Activated T-cell treated with anti-CD3 and anti-CD28 coated beads, Interleukin-2, amount 50 U/mL, for 72 hours (primary cell): ENCODE measurements around the gene EFR3B. TPM values are rescaled to one million over a fixed set of nuclear protein-coding genes. Genes with fewer than 3 reads are reported as not detected.
"Not testable (repeated sequence)": the region's sequence is repeated elsewhere in the genome, so short reads cannot be mapped to it uniquely, and the experiment has no call there.

Source experiments
- ATAC-seq, 2 donors: fragments of 150-1000 bp; cut with Tn5 transposase; replicated peaks in 1 of 2; 2 replicates each; pipeline ENCODE4 v1.10.0; 2021; ENCODE audit warnings: moderate library complexity in 2 of 2, mild to moderate bottlenecking in 1 of 2
- DNase-seq, 2 donors: peaks; one replicate each; pipeline ENCODE4 v3.0.0; 2021 to 2022; ENCODE audit warnings: mixed read lengths in 1 of 2
- H3K27ac Mint-ChIP-seq: one replicate; pipeline ENCODE4 v1.8.0; 2022; ENCODE audit warnings: mild to moderate bottlenecking, moderate library complexity, mixed read lengths
- H3K27me3 Mint-ChIP-seq: one replicate; pipeline ENCODE4 v1.8.0; 2022; ENCODE audit warnings: low read depth, mixed read lengths
- H3K36me3 Mint-ChIP-seq, 2 donors: one replicate each; pipeline ENCODE4 v1.8.0; 2022; ENCODE audit warnings: mixed read lengths in 2 of 2, mild to moderate bottlenecking in 1 of 2; ENCODE audit not compliant: insufficient read depth in 2 of 2
- H3K4me1 Mint-ChIP-seq: one replicate; pipeline ENCODE4 v1.8.0; 2022; ENCODE audit warnings: low read depth, mixed read lengths
- H3K4me3 Mint-ChIP-seq, 2 donors: one replicate each; pipeline ENCODE4 v1.8.0; 2022; ENCODE audit warnings: mild to moderate bottlenecking in 2 of 2, mixed read lengths in 2 of 2, moderate library complexity in 2 of 2
- H3K9me3 Mint-ChIP-seq, 2 donors: one replicate each; pipeline ENCODE4 v1.8.0; 2022; ENCODE audit warnings: mixed read lengths in 2 of 2
- total RNA-seq, 2 donors: library from RNA; stranded (reverse); gene quantifications; one replicate each; pipeline ENCODE4 v1.2.3, GENCODE V29; 2022

The EFR3B gene
- total RNA-seq, 2 donors from 2014 or later = 0.60 to 0.93 TPM

DNA sequence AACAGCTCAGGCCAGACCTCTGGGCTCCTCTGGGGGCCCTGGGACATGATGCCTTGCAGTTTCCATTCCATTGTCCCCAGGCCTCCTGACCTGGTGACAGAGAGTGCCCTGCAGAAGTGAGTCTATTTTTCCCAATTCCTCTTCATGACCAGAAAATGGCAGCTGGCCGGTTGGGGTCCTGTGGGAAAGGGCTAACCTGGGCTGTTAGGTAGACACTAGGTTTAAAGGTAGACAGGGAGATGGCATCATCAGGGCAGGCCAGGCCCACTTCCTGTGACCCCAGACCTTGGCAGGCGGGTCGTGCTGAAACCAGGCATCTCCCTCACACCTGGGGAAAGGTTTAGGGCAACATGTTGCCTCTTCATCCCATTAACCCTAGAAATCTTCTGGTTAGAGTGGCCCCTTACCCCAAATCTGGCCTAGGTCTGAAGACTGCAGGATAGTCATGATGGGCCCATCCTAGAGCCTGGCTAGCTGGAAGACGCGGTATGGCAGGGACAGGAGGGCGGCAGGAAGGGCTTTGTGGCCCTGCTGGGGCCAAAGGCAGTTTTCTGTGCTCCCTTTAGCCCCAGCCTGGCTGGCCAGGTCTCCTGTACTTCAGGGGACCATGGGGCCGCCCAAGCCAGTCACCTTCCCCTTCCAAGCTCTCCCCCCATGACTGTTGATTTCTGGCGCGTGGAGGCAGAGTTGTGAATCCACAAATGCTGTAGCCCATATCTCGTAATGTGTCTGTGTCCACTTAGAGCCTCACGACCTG, 116.4 kb downstream of the EFR3B start:
- no peaks in the 10 kb centered on the region for H3K9me3 Mint-ChIP-seq
- no peaks in the 10 kb centered on the region for H3K27me3 Mint-ChIP-seq
- no peak overlapping the region for H3K27ac Mint-ChIP-seq
- DNase-seq (no peak), ATAC-seq (no peak)
- H3K4me1 Mint-ChIP-seq = peaks cover 15% of the 10 kb centered on the region
- H3K4me3 Mint-ChIP-seq = no peak overlapping the region
- H3K36me3 Mint-ChIP-seq = peaks cover 2 to 4% of the 10 kb centered on the region in 2 donors

DNA sequence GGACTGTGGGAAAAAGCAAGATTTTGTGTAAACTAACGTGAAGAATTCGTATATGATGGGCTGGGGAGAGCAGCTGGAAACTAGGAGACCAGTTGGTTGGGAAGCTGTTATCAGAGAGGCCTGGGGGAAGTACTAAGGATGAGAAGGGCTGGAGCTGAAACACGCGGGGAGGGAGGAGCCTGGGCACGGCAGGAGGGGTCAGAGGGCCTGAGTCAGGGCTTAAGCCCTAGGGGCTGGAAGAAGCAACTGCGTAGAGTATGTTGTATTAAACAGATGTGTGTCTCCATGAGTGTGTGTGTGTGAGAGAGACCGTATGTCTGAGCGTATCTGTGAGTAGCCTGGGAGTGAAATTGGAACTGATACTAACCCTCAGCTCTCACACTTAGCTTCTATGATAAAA, 118.1 kb downstream of the EFR3B start:
- Mint-ChIP-seq H3K27me3 (no peaks in the 10 kb centered on the region), H3K9me3 (no peaks in the 10 kb centered on the region), H3K4me1 (peaks cover 15% of the 10 kb centered on the region), H3K27ac (peak overlapping the region; percentile 23), H3K36me3 (peaks cover 2 to 4% of the 10 kb centered on the region in 2 donors), H3K4me3 (peak overlapping the region; percentile 80 to 92)
- DNase-seq (peak; percentile 10 to 22), ATAC-seq (peak in 1 of 2 donors; percentile 20)

DNA sequence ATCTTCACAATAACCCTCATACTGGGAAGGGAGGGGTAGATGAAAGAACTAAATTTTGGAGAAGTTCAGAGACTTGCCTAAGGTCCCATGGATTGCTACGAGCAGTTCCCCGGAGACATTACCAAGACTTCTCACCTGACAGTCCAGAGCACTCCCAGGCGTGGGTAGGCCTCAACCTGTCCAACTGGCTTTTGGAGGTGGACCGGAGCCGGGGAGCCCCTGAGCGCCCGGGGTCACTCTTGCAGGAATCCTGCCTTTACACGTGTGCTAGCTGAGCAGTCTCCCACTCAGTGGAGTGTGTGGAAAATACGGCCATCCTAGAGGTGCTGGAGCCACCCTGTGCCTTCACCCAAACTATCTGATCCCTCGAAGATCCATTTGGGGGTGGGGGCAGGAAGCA, 118.5 kb downstream of the EFR3B start:
- Mint-ChIP-seq H3K27me3 (no peaks in the 10 kb centered on the region), H3K4me1 (peaks cover 17% of the 10 kb centered on the region), H3K4me3 (peak overlapping the region; percentile 80 to 92), H3K36me3 (peaks cover 2 to 4% of the 10 kb centered on the region in 2 donors), H3K9me3 (no peaks in the 10 kb centered on the region), H3K27ac (peak overlapping the region; percentile 23)
- DNase-seq = no peak
- no peak for ATAC-seq

DNA sequence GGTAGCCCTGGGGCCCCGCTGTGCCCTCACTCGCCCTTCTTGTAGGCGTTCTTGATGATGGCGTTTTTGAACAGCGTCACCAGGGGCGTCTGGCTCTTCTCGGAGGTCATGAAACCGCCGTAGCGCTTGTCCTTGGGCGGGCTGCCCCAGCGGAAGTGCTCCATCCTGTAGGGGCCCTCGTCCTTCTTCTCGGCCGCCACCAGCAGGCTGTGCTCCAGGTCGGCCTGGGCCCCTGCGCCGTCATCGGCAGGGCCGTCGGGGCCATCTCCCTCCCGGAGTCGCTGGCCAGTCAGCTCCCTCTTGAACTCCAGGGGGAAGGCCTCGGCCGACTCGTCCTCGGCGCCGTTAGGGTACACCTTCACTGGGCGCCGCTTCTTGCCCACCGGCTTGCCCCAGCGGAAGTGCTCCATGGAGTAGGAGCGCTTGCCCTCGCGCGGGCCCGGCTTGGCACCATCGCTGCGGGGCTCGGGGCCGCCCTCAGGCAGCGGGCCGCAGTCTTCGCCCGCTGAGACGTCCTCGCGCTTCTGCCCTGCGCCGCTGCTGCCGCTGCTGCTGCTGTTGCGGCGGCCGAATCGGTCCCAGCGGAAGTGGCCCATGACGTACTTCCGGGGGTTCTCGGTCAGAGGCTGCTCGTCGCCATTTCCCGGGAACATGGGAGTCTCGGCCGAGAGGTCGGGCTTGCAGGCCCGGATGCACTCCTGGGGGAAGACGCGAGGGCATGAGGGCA, 119.3 kb downstream of the EFR3B start:
- peaks cover 25% of the 10 kb centered on the region for H3K4me1 Mint-ChIP-seq
- peak overlapping the region; percentile 79 for H3K27ac Mint-ChIP-seq
- peak overlapping the region; percentile 80 to 92 for H3K4me3 Mint-ChIP-seq
- H3K27me3 Mint-ChIP-seq = peaks cover under 1% of the 10 kb centered on the region
- DNase-seq = peak; percentile 77 to 87
- peak; percentile 76 to 83 for ATAC-seq
- peaks cover 2 to 4% of the 10 kb centered on the region in 2 donors for H3K36me3 Mint-ChIP-seq
- H3K9me3 Mint-ChIP-seq = no peaks in the 10 kb centered on the region

DNA sequence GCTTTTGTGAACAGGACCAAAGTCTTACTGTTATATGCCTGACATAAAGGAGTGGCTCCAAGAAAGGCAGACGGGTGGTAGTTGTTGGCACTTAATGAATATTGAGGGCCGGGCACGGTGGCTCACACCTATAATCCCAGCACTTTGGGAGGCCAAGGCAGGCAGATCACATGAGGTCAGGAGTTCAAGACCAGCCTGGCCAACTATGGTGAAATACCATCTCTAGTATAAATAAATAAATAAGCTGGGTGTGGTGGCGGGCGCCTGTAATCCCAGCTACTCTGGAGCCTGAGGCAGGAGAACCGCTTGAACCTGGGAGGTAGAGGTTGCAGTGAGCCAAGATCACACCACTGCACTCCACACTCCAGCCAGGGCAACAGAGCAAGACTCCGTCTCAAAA, 120.2 kb downstream of the EFR3B start:
- Mint-ChIP-seq H3K4me1 (peaks cover 34% of the 10 kb centered on the region), H3K4me3 (peak overlapping the region; percentile 57 to 69)
- not testable (repeated sequence) for DNase-seq, H3K27me3 Mint-ChIP-seq, H3K27ac Mint-ChIP-seq, H3K36me3 Mint-ChIP-seq, ATAC-seq, H3K9me3 Mint-ChIP-seq

DNA sequence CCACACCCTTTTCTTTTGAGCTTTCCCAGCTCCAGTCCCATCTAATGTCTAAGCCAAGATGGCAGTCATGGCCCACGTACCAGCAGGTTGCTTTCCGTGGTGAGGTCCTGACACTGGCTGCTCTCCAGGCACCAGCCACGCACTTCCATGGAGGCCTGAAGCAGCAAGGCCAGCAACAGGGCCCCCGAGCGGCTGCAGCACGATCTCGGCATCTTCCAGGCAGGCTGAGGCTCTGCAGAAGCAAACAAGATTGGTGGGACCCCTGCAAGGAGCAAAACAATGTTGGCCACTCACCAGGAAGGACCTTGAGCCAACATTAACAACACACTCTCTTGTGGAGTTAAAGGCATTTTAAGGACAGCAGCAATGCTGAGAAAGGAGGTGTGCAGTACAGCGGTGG, 122.7 kb downstream of the EFR3B start:
- ATAC-seq (no peak), DNase-seq (no peak)
- Mint-ChIP-seq H3K9me3 (no peaks in the 10 kb centered on the region), H3K27me3 (peaks cover 29% of the 10 kb centered on the region), H3K4me1 (peaks cover 35% of the 10 kb centered on the region), H3K4me3 (no peak overlapping the region), H3K27ac (no peak overlapping the region), H3K36me3 (peaks cover 2 to 4% of the 10 kb centered on the region in 2 donors)

DNA sequence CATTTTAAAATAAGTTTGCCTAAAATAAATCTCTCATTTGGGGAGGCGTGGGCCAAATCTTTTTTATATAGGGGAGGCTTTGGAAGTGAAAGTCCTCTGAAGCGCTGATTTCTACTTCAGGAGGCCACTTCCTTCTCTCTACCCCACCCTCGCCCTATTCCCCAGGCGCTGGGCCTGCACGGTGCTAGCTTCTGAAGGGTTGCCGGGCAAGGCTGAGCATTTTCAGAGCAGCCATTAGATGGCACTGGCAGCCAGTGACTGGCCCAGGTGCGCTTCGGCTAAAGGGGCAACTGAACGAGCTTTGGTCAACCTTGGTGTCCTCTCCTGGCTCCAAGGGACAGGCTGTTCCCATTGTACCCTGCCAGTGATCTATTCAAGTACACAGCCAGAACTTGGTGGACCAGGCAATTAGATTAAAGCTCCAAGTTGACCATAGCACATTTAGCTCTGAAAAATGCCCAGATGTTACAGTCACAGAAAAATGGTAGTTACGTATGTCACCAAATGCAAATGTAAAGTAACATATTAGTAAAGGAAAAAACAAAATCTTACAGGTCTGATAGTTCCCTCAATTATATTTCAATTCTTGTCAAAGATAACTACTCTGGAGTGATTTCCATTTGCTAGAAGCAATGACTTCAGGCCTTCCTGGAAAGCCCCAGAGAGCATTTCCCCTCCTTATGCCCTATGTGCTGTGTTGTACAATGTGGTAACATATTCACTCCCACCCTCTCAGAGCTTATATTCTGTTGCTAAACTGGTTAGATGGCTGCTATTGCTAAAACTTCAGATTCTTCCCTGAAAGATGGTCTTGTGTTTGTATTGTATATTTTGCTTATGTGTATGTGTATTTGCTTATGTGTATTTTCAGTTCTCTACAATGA, 124.4 kb downstream of the EFR3B start:
- ATAC-seq = peak; percentile 67 to 69
- peak; percentile 58 to 64 for DNase-seq
- Mint-ChIP-seq H3K4me3 (peak overlapping the region in 1 of 2 donors; percentile 82), H3K27me3 (peaks cover 40% of the 10 kb centered on the region), H3K4me1 (peaks cover 28% of the 10 kb centered on the region), H3K27ac (peak overlapping the region; percentile 3), H3K36me3 (peaks cover 0 to 2% of the 10 kb centered on the region in 2 donors), H3K9me3 (no peaks in the 10 kb centered on the region)

DNA sequence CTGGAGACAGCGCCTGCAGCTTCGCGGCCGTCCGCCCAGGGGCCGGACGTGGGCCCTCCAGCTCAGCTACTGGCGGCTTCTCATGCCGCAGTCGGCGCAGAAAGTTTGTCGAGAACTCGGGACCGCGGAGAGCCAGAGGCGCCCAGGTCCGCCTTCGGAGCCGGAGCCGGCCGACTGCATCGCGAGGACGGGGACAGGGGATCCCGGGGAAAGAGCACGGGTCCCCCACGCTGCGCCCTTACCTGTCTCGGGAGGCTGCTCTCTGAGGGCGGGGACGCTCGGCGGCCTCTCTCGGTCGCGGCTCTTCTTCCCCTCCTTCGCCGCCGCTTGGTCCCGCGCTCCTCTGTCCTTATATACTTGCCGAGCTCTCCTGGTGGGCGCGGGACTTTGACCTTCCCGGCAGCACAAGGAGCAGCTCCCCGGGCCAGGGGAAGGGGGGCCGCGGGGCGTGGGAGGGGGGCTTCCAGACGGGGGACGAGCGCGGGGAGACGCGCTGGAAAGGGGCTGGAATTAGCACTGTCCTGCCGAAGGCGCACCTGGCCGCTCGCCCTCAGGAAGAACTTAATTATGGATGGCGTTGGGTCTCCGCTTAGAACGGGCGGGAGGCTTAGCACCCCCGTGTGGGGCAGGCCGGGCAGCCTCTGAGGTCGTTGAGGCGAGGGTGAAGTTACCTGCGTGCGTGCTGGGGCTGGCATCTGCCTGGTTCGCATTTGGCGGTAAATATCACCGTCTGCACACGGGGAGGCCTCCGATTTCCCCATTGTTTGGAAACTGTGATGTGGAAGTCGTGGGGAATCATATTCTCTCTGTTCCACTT, 126.6 kb downstream of the EFR3B start, which contains the start of gene POMC:
POMC (minus strand) TSS at position 325 of the 817 bp plus-strand sequence. CDS start 3,808 bp downstream, outside the sequence.
- H3K36me3 Mint-ChIP-seq = no peaks in the 10 kb centered on the region
- no peak within 1 kb of the TSS for H3K27ac Mint-ChIP-seq
- DNase-seq = peak; percentile 52 to 57
- no peaks in the 10 kb centered on the region for H3K9me3 Mint-ChIP-seq
- H3K4me3 Mint-ChIP-seq = peak within 1 kb of the TSS; percentile 82
- peaks cover 21% of the 10 kb centered on the region for H3K4me1 Mint-ChIP-seq
- ATAC-seq = peak; percentile 76 to 79
- peaks cover 51% of the 10 kb centered on the region for H3K27me3 Mint-ChIP-seq

DNA sequence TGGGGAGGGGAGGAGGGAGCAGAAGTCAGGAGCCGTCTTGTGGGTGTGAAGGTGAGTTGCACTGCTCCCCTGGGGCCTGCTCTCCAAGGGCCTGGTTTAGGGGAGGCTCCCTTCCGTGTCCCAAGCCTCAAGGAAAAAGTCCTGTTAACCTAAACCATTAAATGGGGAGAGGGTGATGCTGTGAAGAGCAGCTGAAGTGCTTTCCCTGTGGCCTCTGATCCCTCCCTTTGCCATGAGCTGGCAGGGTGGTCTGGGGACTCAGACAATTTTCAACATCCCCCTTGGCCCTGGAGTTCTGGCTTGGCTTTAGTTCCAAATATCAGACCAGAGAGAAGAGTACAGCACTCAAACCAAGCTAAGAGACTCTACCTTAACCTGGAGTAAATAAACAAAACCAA, 127.2 kb downstream of the EFR3B start:
- peaks cover 58% of the 10 kb centered on the region for H3K27me3 Mint-ChIP-seq
- H3K9me3 Mint-ChIP-seq = no peaks in the 10 kb centered on the region
- peaks cover 21% of the 10 kb centered on the region for H3K4me1 Mint-ChIP-seq
- H3K4me3 Mint-ChIP-seq = peak overlapping the region; percentile 82
- H3K36me3 Mint-ChIP-seq = no peaks in the 10 kb centered on the region
- H3K27ac Mint-ChIP-seq = no peak overlapping the region
- no peak for DNase-seq
- ATAC-seq = no peak

DNA sequence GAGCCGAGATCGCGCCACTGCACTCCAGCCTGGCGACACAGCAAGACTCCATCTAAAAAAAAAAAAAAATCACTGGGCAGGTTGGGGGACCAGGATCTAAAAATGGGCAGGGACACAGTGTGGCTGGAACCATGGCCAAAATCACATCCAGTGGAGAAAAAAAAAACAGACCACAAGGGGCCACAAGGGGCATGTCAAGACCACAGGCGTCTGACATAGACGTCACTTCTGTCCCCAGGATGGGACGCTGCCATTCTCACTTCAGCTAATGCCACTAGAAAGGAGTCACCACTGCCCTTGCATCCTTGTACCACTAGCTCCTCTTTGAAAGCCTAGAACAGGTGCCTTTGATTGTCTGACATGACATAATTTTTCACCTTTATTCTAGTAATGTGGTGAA, 129.0 kb downstream of the EFR3B start:
- H3K27me3 Mint-ChIP-seq = peaks cover 64% of the 10 kb centered on the region
- ATAC-seq (no peak), DNase-seq (no peak)
- no peak overlapping the region for H3K27ac Mint-ChIP-seq
- H3K36me3 Mint-ChIP-seq = no peaks in the 10 kb centered on the region
- no peak overlapping the region for H3K4me3 Mint-ChIP-seq
- no peaks in the 10 kb centered on the region for H3K9me3 Mint-ChIP-seq
- H3K4me1 Mint-ChIP-seq = peaks cover 15% of the 10 kb centered on the region

DNA sequence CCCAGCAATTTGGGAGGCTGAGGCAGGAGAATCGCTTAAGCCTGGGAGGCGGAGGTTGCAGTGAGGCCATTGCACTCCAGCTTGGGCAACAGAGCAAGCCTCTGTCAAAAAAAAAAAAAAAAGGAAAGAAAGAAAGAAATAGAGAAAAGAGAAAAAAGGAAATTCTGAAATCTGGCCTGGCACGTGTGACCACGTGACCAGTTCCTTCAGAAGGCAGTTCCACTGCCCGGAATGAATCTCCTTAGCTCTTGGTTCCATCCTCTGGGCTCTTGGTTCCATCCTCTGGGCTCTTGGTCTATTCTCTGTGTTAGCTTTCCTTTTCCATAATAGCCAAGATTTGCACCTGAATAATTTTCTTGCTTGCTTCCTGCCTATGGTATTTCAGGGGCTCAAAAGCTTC, 131.8 kb downstream of the EFR3B start:
- H3K9me3 Mint-ChIP-seq = no peaks in the 10 kb centered on the region
- H3K4me1 Mint-ChIP-seq = no peaks in the 10 kb centered on the region
- no peak overlapping the region for H3K27ac Mint-ChIP-seq
- ATAC-seq (no peak), DNase-seq (no peak)
- H3K27me3 Mint-ChIP-seq = peaks cover 60% of the 10 kb centered on the region
- no peak overlapping the region for H3K4me3 Mint-ChIP-seq
- H3K36me3 Mint-ChIP-seq = no peaks in the 10 kb centered on the region

DNA sequence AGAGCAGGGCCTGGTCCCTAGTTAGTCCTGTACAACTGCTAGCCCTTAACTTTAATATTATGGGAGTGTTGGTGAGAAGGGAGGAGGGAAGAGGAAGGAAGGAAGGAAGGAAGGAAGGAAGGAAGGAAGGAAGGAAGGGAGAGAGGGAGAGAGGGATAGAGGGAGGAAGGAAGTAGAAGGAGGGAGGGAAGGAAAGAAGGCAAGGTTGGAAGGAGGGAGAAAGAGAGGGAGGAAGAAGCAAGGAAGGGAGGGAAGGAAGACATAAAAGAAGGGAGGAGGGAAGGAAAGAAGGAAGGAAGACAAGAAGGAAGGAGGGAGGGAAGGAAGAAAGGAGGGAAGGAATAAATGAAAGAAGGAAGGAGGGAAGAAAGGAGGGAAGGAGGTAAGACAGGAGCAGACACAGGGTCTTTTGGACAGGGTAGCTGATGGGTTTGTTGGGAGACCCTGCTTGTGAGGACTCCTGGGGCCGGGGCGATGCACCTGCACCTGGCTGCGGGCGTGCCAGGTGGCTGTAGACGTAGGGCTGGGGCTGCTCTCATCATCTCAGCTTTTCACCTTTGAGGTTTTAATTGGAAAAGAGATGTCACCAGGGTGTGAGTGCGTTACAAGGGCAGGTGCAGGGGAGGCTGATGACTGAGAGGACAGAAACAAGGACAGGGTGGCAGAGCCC, 132.5 kb downstream of the EFR3B start:
- H3K27ac Mint-ChIP-seq = no peak overlapping the region
- H3K9me3 Mint-ChIP-seq = no peaks in the 10 kb centered on the region
- H3K36me3 Mint-ChIP-seq = no peaks in the 10 kb centered on the region
- no peak overlapping the region for H3K4me3 Mint-ChIP-seq
- DNase-seq (no peak), ATAC-seq (no peak)
- peaks cover 54% of the 10 kb centered on the region for H3K27me3 Mint-ChIP-seq
- no peaks in the 10 kb centered on the region for H3K4me1 Mint-ChIP-seq
